HG03108 (cell line): ENCODE data around the gene FOXN1.

ENCODE experiments used
- ATAC-seq: cut with Tn5 transposase; IDR thresholded peaks from one replicate; pipeline ENCODE4 v1.9.1; 2021; ENCODE audit warnings: moderate library complexity; ENCODE audit not compliant: unreplicated experiment

The FOXN1 gene

GRCh38 chr17:28544402-28545140 lies 38.4 kb downstream of the FOXN1 start:
- no peak for ATAC-seq

GRCh38 chr17:28545141-28545503 lies 39.0 kb downstream of the FOXN1 start:
- ATAC-seq, result no peak

- no peak for ATAC-seq
Measured at GRCh38 chr17:28545787-28546415, 39.8 kb downstream of the FOXN1 start.

- ATAC-seq, result no peak
Measured at GRCh38 chr17:28547096-28547622, 41.0 kb downstream of the FOXN1 start.

GRCh38 chr17:28547623-28548416 lies 41.7 kb downstream of the FOXN1 start:
- no peak for ATAC-seq

- ATAC-seq, result no peak
Measured at GRCh38 chr17:28548417-28549130, 42.4 kb downstream of the FOXN1 start.

- peak; percentile 48 for ATAC-seq
Measured at GRCh38 chr17:28549236-28550132, 43.3 kb downstream of the FOXN1 start.

- ATAC-seq, result no peak
Measured at GRCh38 chr17:28550858-28551257, 44.7 kb downstream of the FOXN1 start.

- ATAC-seq, result no peak
Measured at GRCh38 chr17:28551421-28552175, 45.5 kb downstream of the FOXN1 start.

- peak; percentile 59 for ATAC-seq
Measured at GRCh38 chr17:28552176-28552999, 46.2 kb downstream of the FOXN1 start, which contains the start of gene UNC119. UNC119 (minus strand) TSS chr17:28552624; CDS start chr17:28552557, 67 bp downstream.

GRCh38 chr17:28553000-28553505 lies 46.9 kb downstream of the FOXN1 start:
- ATAC-seq, result no peak

GRCh38 chr17:28554565-28554964 lies 48.4 kb downstream of the FOXN1 start:
- no peak for ATAC-seq

- no peak for ATAC-seq
Measured at GRCh38 chr17:28555022-28555421, 48.9 kb downstream of the FOXN1 start.

- no peak for ATAC-seq
Measured at GRCh38 chr17:28563475-28563874, 57.3 kb downstream of the FOXN1 start.

- peak; percentile 32 for ATAC-seq
Measured at GRCh38 chr17:28567604-28568003, 61.5 kb downstream of the FOXN1 start.

GRCh38 chr17:28569446-28569845 lies 63.3 kb downstream of the FOXN1 start:
- ATAC-seq, result no peak

GRCh38 chr17:28570716-28571360 lies 64.7 kb downstream of the FOXN1 start:
- peak; percentile 34 for ATAC-seq
